ENCODE data around the gene LRRC47. TPM values are rescaled to one million over a fixed set of nuclear protein-coding genes. Genes with fewer than 3 reads are reported as not detected.
A peak's percentile ranks its signal among the peaks of the same experiment; 100 is the strongest.
"Not testable (repeated sequence)": the region's sequence is repeated elsewhere in the genome, so short reads cannot be mapped to it uniquely, and the experiment has no call there.

LRRC47 gene
- total RNA-seq, 1 donor from 2014 or later: 45.8 TPM

DNA sequence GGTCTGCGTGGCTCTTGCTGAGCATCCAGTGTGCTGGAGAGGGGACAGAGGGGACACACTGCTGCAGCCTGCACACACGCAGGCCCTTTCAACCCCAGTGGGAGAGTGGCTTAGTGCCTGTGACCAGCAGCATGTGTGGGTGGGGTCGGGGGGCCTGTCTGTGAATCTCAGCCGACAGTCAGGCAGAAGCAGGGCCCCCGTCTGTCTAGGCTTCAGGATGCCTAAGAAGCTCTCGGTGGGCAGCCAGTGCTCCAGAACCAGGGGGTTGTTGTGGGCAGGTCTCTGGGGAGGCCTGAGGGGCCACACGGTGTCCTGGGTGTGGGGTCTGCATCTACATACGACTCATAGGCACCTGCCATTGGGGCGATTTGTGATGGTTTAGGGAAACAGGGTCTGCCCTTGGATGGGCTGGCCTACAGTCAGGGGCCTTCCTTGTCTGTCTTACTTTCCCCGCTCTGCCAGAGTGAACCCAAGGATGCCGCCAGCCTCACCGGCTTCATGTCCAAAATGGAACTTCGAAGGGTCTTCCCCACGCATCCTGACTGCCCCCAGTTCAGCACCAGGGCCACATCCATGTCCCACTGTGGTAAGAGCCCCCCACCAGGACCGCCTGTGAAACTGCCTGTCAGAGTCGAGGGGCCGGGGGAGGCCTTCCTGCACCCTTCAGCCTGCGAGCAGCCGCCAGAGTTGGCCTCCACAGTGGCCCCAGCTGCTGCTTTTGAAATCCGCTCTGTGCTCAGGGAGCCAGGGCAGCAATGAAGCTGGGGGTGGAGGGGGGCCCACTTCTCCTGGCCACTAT lies 42.4 kb downstream of the LRRC47 start:
- TF ChIP-seq, protein P1, sequence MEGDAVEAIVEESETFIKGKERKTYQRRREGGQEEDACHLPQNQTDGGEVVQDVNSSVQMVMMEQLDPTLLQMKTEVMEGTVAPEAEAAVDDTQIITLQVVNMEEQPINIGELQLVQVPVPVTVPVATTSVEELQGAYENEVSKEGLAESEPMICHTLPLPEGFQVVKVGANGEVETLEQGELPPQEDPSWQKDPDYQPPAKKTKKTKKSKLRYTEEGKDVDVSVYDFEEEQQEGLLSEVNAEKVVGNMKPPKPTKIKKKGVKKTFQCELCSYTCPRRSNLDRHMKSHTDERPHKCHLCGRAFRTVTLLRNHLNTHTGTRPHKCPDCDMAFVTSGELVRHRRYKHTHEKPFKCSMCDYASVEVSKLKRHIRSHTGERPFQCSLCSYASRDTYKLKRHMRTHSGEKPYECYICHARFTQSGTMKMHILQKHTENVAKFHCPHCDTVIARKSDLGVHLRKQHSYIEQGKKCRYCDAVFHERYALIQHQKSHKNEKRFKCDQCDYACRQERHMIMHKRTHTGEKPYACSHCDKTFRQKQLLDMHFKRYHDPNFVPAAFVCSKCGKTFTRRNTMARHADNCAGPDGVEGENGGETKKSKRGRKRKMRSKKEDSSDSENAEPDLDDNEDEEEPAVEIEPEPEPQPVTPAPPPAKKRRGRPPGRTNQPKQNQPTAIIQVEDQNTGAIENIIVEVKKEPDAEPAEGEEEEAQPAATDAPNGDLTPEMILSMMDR (IDR thresholded peaks at IDR 0.05): no peak
- Mint-ChIP-seq H3K36me3 (ENCODE audit: low read depth) (no peaks in the 10 kb centered on the region), H3K27me3 (ENCODE audit: low read depth) (peaks cover 21% of the 10 kb centered on the region), H3K9me3 (ENCODE audit: low read depth) (no peaks in the 10 kb centered on the region), H3K4me3 (ENCODE audit: unreplicated experiment) (no peak overlapping the region), H3K27ac (ENCODE audit: unreplicated experiment) (no peak overlapping the region), H3K4me1 (ENCODE audit: low read depth) (no peaks in the 10 kb centered on the region)
- no peak for DNase-seq (ENCODE audit: low spot score)

DNA sequence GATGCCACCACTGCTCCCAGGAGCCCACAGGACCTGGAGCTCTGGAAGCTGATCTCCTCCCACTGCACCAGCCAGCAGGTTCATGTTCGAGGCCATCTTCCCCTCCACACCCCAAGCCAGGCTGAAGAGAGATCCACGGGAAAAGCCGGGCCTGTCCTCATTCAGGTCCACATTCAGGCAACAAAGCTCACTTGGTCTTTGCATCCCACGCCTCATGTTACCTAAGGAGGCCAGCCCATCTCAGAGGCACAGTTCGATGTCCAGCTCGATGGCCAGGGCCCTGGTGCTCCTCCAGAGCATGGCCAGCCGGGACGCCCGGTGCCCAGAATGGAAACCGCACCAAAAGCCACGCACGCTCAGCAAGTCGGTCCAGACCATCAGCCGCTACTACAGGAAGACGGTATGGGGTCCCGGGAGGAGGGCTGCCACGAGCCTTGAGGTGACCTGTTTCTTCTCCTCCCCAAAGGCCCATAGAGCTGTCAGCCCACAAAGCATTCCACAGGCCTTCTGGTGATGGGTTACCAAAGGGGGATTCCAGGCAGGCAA lies 43.8 kb downstream of the LRRC47 start, which contains the start of gene CCDC27:
TSS of gene CCDC27 (plus strand) at position 51 of the 546 bp plus-strand sequence. CDS start at position 83, 32 bp downstream.
- H3K9me3 Mint-ChIP-seq (ENCODE audit: low read depth): no peaks in the 10 kb centered on the region

DNA sequence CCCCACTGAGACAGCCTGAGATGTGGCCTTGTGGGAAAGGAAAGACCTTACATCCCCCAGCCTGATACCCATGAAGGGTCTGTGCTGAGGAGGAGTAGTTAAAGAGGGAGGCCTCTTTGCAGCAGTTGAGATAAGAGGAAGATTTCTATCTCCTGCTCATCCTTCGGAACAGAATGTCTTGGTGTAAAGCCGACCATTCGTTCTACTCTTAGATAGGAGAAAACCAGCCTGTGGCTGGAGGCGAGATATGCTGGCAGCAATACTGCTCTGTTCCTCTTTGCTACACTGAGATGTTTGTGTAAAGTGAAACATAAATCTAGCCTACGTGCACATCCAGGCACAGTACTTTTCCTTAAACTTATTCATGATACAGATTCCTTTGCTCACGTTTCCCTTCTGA lies 45.6 kb downstream of the LRRC47 start:
- Mint-ChIP-seq H3K4me1 (ENCODE audit: low read depth) (peaks cover 18% of the 10 kb centered on the region), H3K4me3 (ENCODE audit: unreplicated experiment) (no peak overlapping the region), H3K36me3 (ENCODE audit: low read depth) (no peaks in the 10 kb centered on the region), H3K27me3 (ENCODE audit: low read depth) (peaks cover 15% of the 10 kb centered on the region), H3K27ac (ENCODE audit: unreplicated experiment) (no peak overlapping the region), H3K9me3 (ENCODE audit: low read depth) (no peaks in the 10 kb centered on the region)
- TF ChIP-seq, protein P1 (IDR thresholded peaks at IDR 0.05): no peak
- no peak for DNase-seq (ENCODE audit: low spot score)

More for the DNA sequence above, 43.8 kb downstream of the LRRC47 start, which contains the start of gene CCDC27:
- Mint-ChIP-seq H3K27ac (ENCODE audit: unreplicated experiment) (no peak within 1 kb of the TSS), H3K4me1 (ENCODE audit: low read depth) (peaks cover 8% of the 10 kb centered on the region), H3K36me3 (ENCODE audit: low read depth) (no peaks in the 10 kb centered on the region), H3K27me3 (ENCODE audit: low read depth) (peaks cover 19% of the 10 kb centered on the region), H3K4me3 (ENCODE audit: unreplicated experiment) (no peak within 1 kb of the TSS)
- TF ChIP-seq, protein P1 (IDR thresholded peaks at IDR 0.05): no peak
- no peak for DNase-seq (ENCODE audit: low spot score)

DNA sequence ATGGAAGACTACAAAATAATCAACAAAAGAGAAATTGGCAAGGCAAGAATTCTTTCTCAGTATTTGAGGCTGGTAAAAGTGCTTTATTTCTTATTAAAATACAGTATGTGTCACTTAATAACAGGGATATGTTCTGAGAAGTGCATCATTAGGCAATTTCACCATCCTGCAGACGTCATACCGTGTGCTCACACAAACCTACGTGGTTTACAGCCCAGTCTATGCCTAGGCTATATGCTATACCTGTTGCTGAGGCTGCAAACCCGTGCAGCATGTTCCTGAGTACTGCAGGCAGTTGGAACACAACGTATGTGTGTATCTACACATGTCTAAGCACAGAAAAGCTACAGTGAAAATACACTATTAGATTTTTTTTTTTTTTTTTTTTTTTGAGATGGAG lies 46.8 kb downstream of the LRRC47 start:
- TF ChIP-seq, protein P1 (IDR thresholded peaks at IDR 0.05): no peak
- Mint-ChIP-seq H3K4me1 (ENCODE audit: low read depth) (peaks cover 28% of the 10 kb centered on the region), H3K36me3 (ENCODE audit: low read depth) (no peaks in the 10 kb centered on the region), H3K9me3 (ENCODE audit: low read depth) (no peaks in the 10 kb centered on the region), H3K27ac (ENCODE audit: unreplicated experiment) (no peak overlapping the region), H3K4me3 (ENCODE audit: unreplicated experiment) (no peak overlapping the region), H3K27me3 (ENCODE audit: low read depth) (peaks cover 15% of the 10 kb centered on the region)
- no peak for DNase-seq (ENCODE audit: low spot score)

DNA sequence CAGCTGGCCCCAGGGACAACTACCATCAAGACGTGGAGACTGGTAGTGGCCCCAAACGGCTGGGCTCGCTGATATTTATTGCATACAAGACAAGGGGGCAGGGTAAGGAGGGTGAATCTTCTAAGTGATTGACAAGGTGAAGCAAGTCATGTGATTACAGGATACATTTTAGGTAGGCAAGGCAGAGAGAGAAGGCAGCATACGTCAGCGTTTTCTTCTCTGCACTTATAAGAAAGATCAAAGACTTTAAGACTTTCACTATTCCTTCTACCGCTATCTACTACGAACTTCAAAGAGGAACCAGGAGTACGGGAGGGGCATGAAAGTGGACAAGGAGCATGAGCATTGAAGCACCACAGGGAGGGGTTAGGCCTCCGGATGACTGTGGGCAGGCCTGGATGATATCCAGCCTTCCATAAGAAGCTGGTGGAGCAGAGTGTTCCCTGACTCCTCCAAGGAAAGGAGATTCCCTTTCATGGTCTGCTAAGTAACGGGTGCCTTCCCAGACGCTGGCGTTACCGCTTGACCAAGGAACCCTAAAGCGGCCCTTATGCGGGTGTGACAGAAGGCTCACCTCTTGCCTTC lies 47.9 kb downstream of the LRRC47 start:
- H3K36me3 Mint-ChIP-seq (ENCODE audit: low read depth); H3K27ac Mint-ChIP-seq (ENCODE audit: unreplicated experiment); H3K9me3 Mint-ChIP-seq (ENCODE audit: low read depth); DNase-seq (ENCODE audit: low spot score): not testable (repeated sequence)
- H3K4me1 Mint-ChIP-seq (ENCODE audit: low read depth): peaks cover 28% of the 10 kb centered on the region
- H3K27me3 Mint-ChIP-seq (ENCODE audit: low read depth): peaks cover 15% of the 10 kb centered on the region
- H3K4me3 Mint-ChIP-seq (ENCODE audit: unreplicated experiment): peak overlapping the region; percentile 70
